H9 (cell line): ENCODE measurements around the gene PXDN. TPM values are rescaled to one million over a fixed set of nuclear protein-coding genes. Genes with fewer than 3 reads are reported as not detected.

Source experiments
- DNase-seq: peaks from one replicate; pipeline ENCODE4 v3.0.0-alpha.2; 2017
- H2AFZ ChIP-seq: one replicate; pipeline ENCODE4 v1.6.1; 2013; ENCODE audit warnings: mild to moderate bottlenecking, low read length, control low read depth, moderate library complexity
- H2AK5ac ChIP-seq: 2 replicates; pipeline ENCODE4 v1.6.1; 2013; ENCODE audit warnings: low read length, control low read depth, mixed read lengths; ENCODE audit not compliant: insufficient read length
- H2BK120ac ChIP-seq: one replicate; pipeline ENCODE4 v1.6.1; 2013; ENCODE audit warnings: low read depth, mild to moderate bottlenecking, low read length, control low read depth, inconsistent platforms; ENCODE audit not compliant: poor library complexity, severe bottlenecking
- H2BK12ac ChIP-seq: 2 replicates; pipeline ENCODE4 v1.6.1; 2013; ENCODE audit warnings: low read length, control low read depth, mixed read lengths, low read depth; ENCODE audit not compliant: insufficient read length
- H2BK15ac ChIP-seq: 2 replicates; pipeline ENCODE4 v1.6.1; 2013; ENCODE audit warnings: low read depth, low read length, control low read depth
- H2BK20ac ChIP-seq: one replicate; pipeline ENCODE4 v1.6.1; 2013; ENCODE audit warnings: low read depth, mild to moderate bottlenecking, low read length, control low read depth, inconsistent platforms; ENCODE audit not compliant: poor library complexity, severe bottlenecking
- H2BK5ac ChIP-seq: 2 replicates; pipeline ENCODE4 v1.6.1; 2013; ENCODE audit warnings: low read length, control low read depth, mixed read lengths; ENCODE audit not compliant: insufficient read length
- H3K14ac ChIP-seq: 2 replicates; pipeline ENCODE4 v1.6.1; 2013; ENCODE audit warnings: low read length, control low read depth; ENCODE audit not compliant: insufficient read depth
- H3K18ac ChIP-seq: 2 replicates; pipeline ENCODE4 v1.6.1; 2013; ENCODE audit warnings: low read depth, mild to moderate bottlenecking, mixed read lengths, low read length, control low read depth; ENCODE audit not compliant: insufficient read length
- H3K23ac ChIP-seq: 2 replicates; pipeline ENCODE4 v1.6.1; 2013; ENCODE audit warnings: low read length, control low read depth, mixed read lengths, low read depth; ENCODE audit not compliant: insufficient read length
- H3K23me2 ChIP-seq: 2 replicates; pipeline ENCODE4 v1.6.1; 2013; ENCODE audit warnings: low read depth, mild to moderate bottlenecking, mixed read lengths, low read length, control low read depth; ENCODE audit not compliant: insufficient read length, poor library complexity, severe bottlenecking
- H3K27ac ChIP-seq: 2 replicates; pipeline ENCODE4 v1.5.1; 2013; ENCODE audit warnings: low read length, control low read depth, mixed read lengths, low read depth; ENCODE audit not compliant: insufficient read length
- H3K27me3 ChIP-seq: 2 replicates; pipeline ENCODE4 v1.6.1; 2013; ENCODE audit warnings: low read length, control low read depth, inconsistent platforms; ENCODE audit not compliant: insufficient read depth
- H3K4ac ChIP-seq: 2 replicates; pipeline ENCODE4 v1.6.1; 2013; ENCODE audit warnings: low read depth, mild to moderate bottlenecking, control low read depth, inconsistent platforms, low read length, moderate library complexity
- H3K4me1 ChIP-seq: 2 replicates; pipeline ENCODE4 v1.6.1; 2013; ENCODE audit warnings: low read length, control low read depth, inconsistent platforms; ENCODE audit not compliant: insufficient read depth
- H3K4me2 ChIP-seq: 2 replicates; pipeline ENCODE4 v1.6.1; 2013; ENCODE audit warnings: low read length, control low read depth, mixed read lengths; ENCODE audit not compliant: insufficient read length, insufficient read depth
- H3K56ac ChIP-seq: 2 replicates; pipeline ENCODE4 v1.6.1; 2013; ENCODE audit warnings: low read depth, mild to moderate bottlenecking, mixed read lengths, low read length, control low read depth; ENCODE audit not compliant: insufficient read length
- H3K79me1 ChIP-seq: 2 replicates; pipeline ENCODE4 v1.6.1; 2013; ENCODE audit warnings: low read depth, mild to moderate bottlenecking, moderate library complexity, low read length, control low read depth, inconsistent platforms; ENCODE audit not compliant: insufficient read depth, poor library complexity, severe bottlenecking
- H3K79me2 ChIP-seq: 2 replicates; pipeline ENCODE4 v1.6.1; 2013; ENCODE audit warnings: low read length, control low read depth, inconsistent platforms; ENCODE audit not compliant: insufficient read depth
- H3K9ac ChIP-seq: 2 replicates; pipeline ENCODE4 v1.6.1; 2013; ENCODE audit warnings: low read length, control low read depth, mixed read lengths; ENCODE audit not compliant: insufficient read length; ENCODE audit errors: extremely low read depth
- H3K9me3 ChIP-seq: one replicate; pipeline ENCODE4 v1.6.1; 2013; ENCODE audit warnings: low read depth, low read length, inconsistent platforms; ENCODE audit not compliant: control insufficient read depth
- H3T11ph ChIP-seq: one replicate; pipeline ENCODE4 v1.6.1; 2013; ENCODE audit warnings: mild to moderate bottlenecking, low read length, control low read depth, inconsistent platforms
- H4K20me1 ChIP-seq: one replicate; pipeline ENCODE4 v1.6.1; 2013; ENCODE audit not compliant: control insufficient read depth, insufficient read length, insufficient read depth
- H4K5ac ChIP-seq: 2 replicates; pipeline ENCODE4 v1.6.1; 2013; ENCODE audit warnings: low read depth, mild to moderate bottlenecking, mixed read lengths, low read length, control low read depth; ENCODE audit not compliant: insufficient read length
- H4K8ac ChIP-seq: replicated peaks from 2 replicates; pipeline ENCODE4 v1.6.1; 2013; ENCODE audit warnings: low read length, control low read depth, mixed read lengths, low read depth; ENCODE audit not compliant: insufficient read length
- H4K91ac ChIP-seq: 2 replicates; pipeline ENCODE4 v1.6.1; 2013; ENCODE audit warnings: low read depth, mild to moderate bottlenecking, moderate library complexity, mixed read lengths, low read length, control low read depth; ENCODE audit not compliant: insufficient read length
- H3K27ac Mint-ChIP-seq, 3 experiments: 2 replicates in 2 of 3; 3 replicates in 1 of 3; pipeline ENCODE4 v1.8.0; 2020 to 2021; ENCODE audit warnings: mixed read lengths in 3 of 3, mild to moderate bottlenecking in 1 of 3, moderate library complexity in 1 of 3
- H3K27me3 Mint-ChIP-seq: 2 replicates; pipeline ENCODE4 v1.8.0; 2021; ENCODE audit warnings: low read depth, mild to moderate bottlenecking, moderate library complexity, mixed read lengths
- H3K36me3 Mint-ChIP-seq, 3 experiments: 2 replicates in 2 of 3; 3 replicates in 1 of 3; pipeline ENCODE4 v1.8.0; 2020 to 2021; ENCODE audit warnings: low read depth in 3 of 3, mixed read lengths in 3 of 3; ENCODE audit not compliant: insufficient read depth in 1 of 3
- H3K4me1 Mint-ChIP-seq, 2 experiments: 2 replicates each; pipeline ENCODE4 v1.8.0; 2020; ENCODE audit warnings: mixed read lengths in 2 of 2
- H3K4me3 Mint-ChIP-seq, 2 experiments: 2 replicates in 1 of 2; 3 replicates in 1 of 2; pipeline ENCODE4 v1.8.0; 2020 to 2021; ENCODE audit warnings: mild to moderate bottlenecking in 2 of 2, mixed read lengths in 2 of 2, moderate library complexity in 1 of 2
- H3K9me3 Mint-ChIP-seq, 2 experiments: 2 replicates in 1 of 2; 3 replicates in 1 of 2; pipeline ENCODE4 v1.8.0; 2020; ENCODE audit warnings: mild to moderate bottlenecking in 2 of 2, mixed read lengths in 2 of 2, moderate library complexity in 1 of 2
- CTCF ChIP-seq: fragments of 200-600 bp; sonication (generic); conservative IDR thresholded peaks from 3 replicates; pipeline ENCODE4 v1.8.0; 2021; ENCODE audit warnings: antibody characterized with exemption, mild to moderate bottlenecking
- WGBS: extraction: QIAGEN DNeasy Blood & Tissue Kit; methylation state at CpG from one replicate; pipeline ENCODE4 v1.1.7; 2013; ENCODE audit warnings: missing lambda C conversion rate, low lambda C conversion rate, mixed read lengths; ENCODE audit not compliant: insufficient read length; ENCODE audit errors: extremely low coverage; 5-methylcytosine and 5-hydroxymethylcytosine counted together
- total RNA-seq: library from RNA; stranded (reverse); gene quantifications from 2 replicates; pipeline ENCODE4 v1.2.1, GENCODE V29; 2021

Gene PXDN
- total RNA-seq, 1 experiment from 2014 or later: 146 TPM

- Histone ChIP-seq H3K27ac (peak overlapping the region; percentile 11), H2BK20ac (no peak overlapping the region), H2BK15ac (no peak overlapping the region), H2BK12ac (no peak overlapping the region), H3K56ac (no peak overlapping the region), H3K79me1 (no peaks in the 10 kb centered on the region), H2BK120ac (no peak overlapping the region), H3K9me3 (no peaks in the 10 kb centered on the region), H3K79me2 (no peaks in the 10 kb centered on the region), H3K4ac (no peak overlapping the region; the same call in 1 of the 2 replicates), H3K14ac (peak overlapping the region; percentile 76), H3K23me2 (no peaks in the 10 kb centered on the region), H3T11ph (no peak overlapping the region), H3K9ac (no peak overlapping the region), H3K18ac (peak overlapping the region; percentile 30), H2AK5ac (no peak overlapping the region), H4K8ac (no peak overlapping the region), H2BK5ac (no peak overlapping the region), H2AFZ (no peak overlapping the region), H3K23ac (no peak overlapping the region), H4K20me1 (no peaks in the 10 kb centered on the region), H3K4me1 (peaks cover 13% of the 10 kb centered on the region; the same call in 1 of the 2 replicates), H3K4me2 (no peak overlapping the region), H3K27me3 (no peaks in the 10 kb centered on the region), H4K5ac (no peak overlapping the region), H4K91ac (peak overlapping the region; percentile 57)
- H3K27ac Mint-ChIP-seq: peak overlapping the region in 2 of 3 experiments; percentile 38 to 69; a peak in 3 of 7 replicates
- peaks cover 0 to 4% of the 10 kb centered on the region in 2 experiments; a peak in 2 of 4 replicates for H3K4me1 Mint-ChIP-seq
- H3K36me3 Mint-ChIP-seq: peaks cover 0 to 6% (median 0%) of the 10 kb centered on the region in 3 experiments; a peak in 4 of 7 replicates
- no peaks in the 10 kb centered on the region; a peak in 1 of 5 replicates for H3K9me3 Mint-ChIP-seq
- H3K4me3 Mint-ChIP-seq: no peak overlapping the region
- no peaks in the 10 kb centered on the region for H3K27me3 Mint-ChIP-seq
- DNase-seq: no peak
- no peak for TF ChIP-seq CTCF
- whole genome bisulfite sequencing: no CpG with 5 or more reads among the region's 14 CpGs
Observed at GRCh38 chr2:1606046-1606400, 138.3 kb downstream of the PXDN start.
